Fibroblast of mammary gland (primary cell): ENCODE results near the gene CHTF18.

Experiments
- DNase-seq: peaks from one replicate; pipeline ENCODE4 v3.0.0-alpha.2; 2010; ENCODE audit warnings: low read depth
- H3K4me3 ChIP-seq: 2 replicates; pipeline ENCODE4 v1.5.1; 2011; ENCODE audit warnings: low read depth, mild to moderate bottlenecking, low read length, moderate library complexity; ENCODE audit not compliant: control insufficient read depth
- TF ChIP-seq, protein P1 (sequence below): conservative IDR thresholded peaks from 2 replicates; pipeline ENCODE4 v1.5.1; 2011; ENCODE audit warnings: low read depth, low read length, inconsistent platforms; ENCODE audit not compliant: control insufficient read depth, insufficient read depth

The CHTF18 gene

DNA sequence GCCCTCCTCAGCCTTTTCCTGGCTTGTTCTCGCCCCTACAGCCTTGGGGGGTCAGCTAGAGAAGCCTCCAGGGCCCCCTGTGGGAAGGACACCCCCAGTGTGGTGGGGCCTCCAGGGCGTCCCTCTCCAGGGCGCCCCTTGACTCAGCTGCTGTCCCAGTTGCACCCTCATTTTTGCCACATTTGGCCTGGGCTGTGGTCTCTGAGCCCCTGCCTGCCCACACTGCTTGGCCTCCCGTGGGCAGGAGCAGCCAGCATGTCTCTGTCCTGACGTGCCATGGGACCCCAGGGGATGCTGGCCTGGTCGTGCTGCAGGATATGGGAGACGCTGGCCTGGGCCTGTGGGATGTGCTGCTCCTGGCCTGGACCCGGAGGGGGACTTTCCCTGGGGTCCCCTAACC lies 5.0 kb downstream of the CHTF18 start:
- H3K4me3 ChIP-seq: no peak overlapping the region
- no peak for DNase-seq
- TF ChIP-seq, protein P1, sequence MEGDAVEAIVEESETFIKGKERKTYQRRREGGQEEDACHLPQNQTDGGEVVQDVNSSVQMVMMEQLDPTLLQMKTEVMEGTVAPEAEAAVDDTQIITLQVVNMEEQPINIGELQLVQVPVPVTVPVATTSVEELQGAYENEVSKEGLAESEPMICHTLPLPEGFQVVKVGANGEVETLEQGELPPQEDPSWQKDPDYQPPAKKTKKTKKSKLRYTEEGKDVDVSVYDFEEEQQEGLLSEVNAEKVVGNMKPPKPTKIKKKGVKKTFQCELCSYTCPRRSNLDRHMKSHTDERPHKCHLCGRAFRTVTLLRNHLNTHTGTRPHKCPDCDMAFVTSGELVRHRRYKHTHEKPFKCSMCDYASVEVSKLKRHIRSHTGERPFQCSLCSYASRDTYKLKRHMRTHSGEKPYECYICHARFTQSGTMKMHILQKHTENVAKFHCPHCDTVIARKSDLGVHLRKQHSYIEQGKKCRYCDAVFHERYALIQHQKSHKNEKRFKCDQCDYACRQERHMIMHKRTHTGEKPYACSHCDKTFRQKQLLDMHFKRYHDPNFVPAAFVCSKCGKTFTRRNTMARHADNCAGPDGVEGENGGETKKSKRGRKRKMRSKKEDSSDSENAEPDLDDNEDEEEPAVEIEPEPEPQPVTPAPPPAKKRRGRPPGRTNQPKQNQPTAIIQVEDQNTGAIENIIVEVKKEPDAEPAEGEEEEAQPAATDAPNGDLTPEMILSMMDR: no peak

- H3K4me3 ChIP-seq: no peak overlapping the region
- TF ChIP-seq, protein P1: no peak
- no peak for DNase-seq
These were observed 5.8 kb downstream of the CHTF18 start for GRCh38 chr16:794091-794822.

DNA sequence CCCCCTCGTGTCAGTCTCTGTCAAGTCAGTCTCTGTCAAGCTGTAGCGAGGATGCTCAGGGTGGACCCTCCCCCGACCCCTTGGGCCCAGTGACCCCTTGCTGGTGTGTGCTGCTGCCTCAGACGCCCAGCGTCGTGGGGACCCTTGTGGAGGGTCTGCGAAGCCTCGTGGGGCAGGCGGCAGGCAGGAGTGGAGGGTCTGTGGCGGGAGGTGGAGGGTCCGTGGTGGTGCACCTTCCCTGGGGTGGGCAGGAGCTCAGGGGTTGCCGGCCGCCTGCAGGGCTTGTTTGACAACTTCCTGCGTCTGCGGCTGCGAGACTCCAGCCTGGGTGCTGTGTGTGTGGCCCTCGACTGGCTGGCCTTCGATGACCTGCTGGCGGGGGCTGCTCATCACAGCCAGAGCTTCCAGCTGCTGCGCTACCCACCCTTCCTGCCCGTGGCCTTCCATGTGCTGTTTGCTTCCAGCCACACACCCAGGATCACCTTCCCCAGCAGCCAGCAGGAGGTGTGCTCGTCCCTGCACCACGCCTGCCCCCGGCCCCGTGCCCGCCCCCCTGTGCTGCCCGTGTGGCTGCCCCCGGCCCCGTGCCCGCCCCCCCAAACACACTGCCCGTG lies 6.5 kb downstream of the CHTF18 start:
- TF ChIP-seq, protein P1: no peak
- no peak overlapping the region for H3K4me3 ChIP-seq
- DNase-seq: no peak

- DNase-seq: no peak
- H3K4me3 ChIP-seq: no peak overlapping the region
- TF ChIP-seq, protein P1: no peak
These were observed 7.3 kb downstream of the CHTF18 start for GRCh38 chr16:795580-796229.

DNA sequence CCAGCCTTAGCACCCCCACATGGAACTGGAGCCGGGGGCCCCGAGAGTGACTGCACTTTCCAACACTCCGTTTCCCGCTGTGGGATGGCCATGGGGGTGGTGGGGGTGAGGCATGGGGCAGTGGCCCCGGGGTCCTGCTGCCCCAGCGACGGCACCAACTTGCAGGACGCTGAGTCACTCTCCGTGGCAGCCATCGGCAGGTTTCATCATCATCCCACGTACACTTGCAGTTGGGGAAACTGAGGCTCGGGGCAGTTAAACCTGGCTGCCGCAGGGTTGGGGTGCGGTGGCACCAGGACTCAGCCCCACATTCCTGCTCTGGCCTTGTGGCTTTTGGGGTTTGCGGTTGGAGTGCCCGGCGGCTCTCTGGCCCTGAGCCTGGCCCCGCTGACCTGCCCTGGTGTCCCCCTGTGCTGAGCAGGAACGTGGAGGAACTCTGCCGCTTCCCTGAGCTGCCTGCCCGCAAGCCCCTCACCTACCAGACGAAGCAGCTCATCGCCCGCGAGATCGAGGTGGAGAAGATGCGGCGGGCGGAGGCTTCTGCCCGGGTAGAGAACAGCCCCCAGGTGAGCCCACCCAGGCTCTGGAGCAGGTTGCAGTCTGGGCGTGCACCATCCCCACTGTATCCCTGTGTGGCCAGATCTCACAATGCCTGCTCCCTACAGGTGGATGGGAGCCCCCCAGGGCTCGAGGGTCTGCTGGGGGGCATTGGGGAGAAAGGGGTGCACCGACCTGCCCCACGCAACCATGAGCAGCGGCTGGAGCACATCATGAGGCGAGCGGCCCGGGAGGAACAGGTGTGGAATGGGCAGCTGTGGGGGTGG lies 8.1 kb downstream of the CHTF18 start:
- H3K4me3 ChIP-seq: no peak overlapping the region
- DNase-seq: no peak
- TF ChIP-seq, protein P1: no peak

- TF ChIP-seq, protein P1: no peak
- DNase-seq: no peak
- no peak overlapping the region for H3K4me3 ChIP-seq
These were observed 8.7 kb downstream of the CHTF18 start for GRCh38 chr16:797120-797420.
